A673 (cell line): ENCODE data around the gene TCF20. TPM values are rescaled to one million over a fixed set of nuclear protein-coding genes. Genes with fewer than 3 reads are reported as not detected.

Experiments used
- BruUV-seq: library from RNA; stranded (reverse); fragments of 400-500 nt; replicated peaks from 2 replicates; lab custom pipeline; 2021; lab: Mats Ljungman, UMichigan
- CTCF ChIA-PET: fragments of 300-600 bp; sonication (Branson Sonifier 250); formaldehyde crosslinking; loops from one replicate; lab custom pipeline; 2022; ENCODE audit warnings: antibody characterized with exemption; lab: Charles Lee
- POLR2A ChIA-PET: fragments of 300-600 bp; sonication (Branson Sonifier 250); formaldehyde crosslinking; loops from one replicate; lab custom pipeline; 2022; ENCODE audit warnings: antibody characterized with exemption; ENCODE audit not compliant: low non-redundant PET; lab: Charles Lee
- DNase-seq: peaks from one replicate; pipeline ENCODE4 v3.0.0-alpha.2; 2015; ENCODE audit warnings: low spot score
- H3K27ac ChIP-seq: fragments of 200-600 bp; sonication (generic); 2 replicates; pipeline ENCODE4 v1.5.1; 2016; ENCODE audit warnings: mixed run types, low read depth, mild to moderate bottlenecking, mixed read lengths, antibody characterized with exemption, low read length; ENCODE audit not compliant: poor library complexity, severe bottlenecking
- H3K27me3 ChIP-seq: fragments of 200-600 bp; sonication (generic); replicated peaks from 2 replicates; pipeline ENCODE4 v1.6.1; 2017; ENCODE audit warnings: mixed run types, low read depth, mild to moderate bottlenecking, mixed read lengths, antibody characterized with exemption, low read length; ENCODE audit not compliant: insufficient read depth, poor library complexity
- H3K36me3 ChIP-seq: fragments of 200-600 bp; sonication (generic); 2 replicates; pipeline ENCODE4 v1.6.1; 2016; ENCODE audit warnings: mixed run types, mild to moderate bottlenecking, mixed read lengths, antibody characterized with exemption, low read length; ENCODE audit not compliant: insufficient read depth, poor library complexity, severe bottlenecking
- H3K4me1 ChIP-seq: fragments of 200-600 bp; sonication (generic); 2 replicates; pipeline ENCODE4 v1.6.1; 2017; ENCODE audit warnings: mixed run types, mild to moderate bottlenecking, mixed read lengths, antibody characterized with exemption, low read length; ENCODE audit not compliant: insufficient read depth, poor library complexity, severe bottlenecking
- H3K4me3 ChIP-seq: fragments of 200-600 bp; sonication (generic); 2 replicates; pipeline ENCODE4 v1.5.1; 2016; ENCODE audit warnings: low read depth, mixed run types, mild to moderate bottlenecking, mixed read lengths, low read length; ENCODE audit not compliant: poor library complexity, severe bottlenecking
- H3K9me3 ChIP-seq: fragments of 200-600 bp; sonication (generic); 2 replicates; pipeline ENCODE4 v1.6.1; 2016; ENCODE audit warnings: mixed run types, low read depth, mild to moderate bottlenecking, mixed read lengths, antibody characterized with exemption, low read length; ENCODE audit not compliant: poor library complexity, severe bottlenecking
- EZH2 ChIP-seq: fragments of 200-600 bp; sonication (generic); IDR thresholded peaks from 2 replicates; pipeline ENCODE4 v1.6.1; 2017; ENCODE audit warnings: borderline replicate concordance, low read depth, mild to moderate bottlenecking, mixed read lengths, antibody characterized with exemption, low read length; ENCODE audit not compliant: poor library complexity, severe bottlenecking
- intact Hi-C: fragments of 100-400 bp; cut with micrococcal nuclease; formaldehyde crosslinking; loops from one replicate; pipeline ENCODE4 v1.10.0; 2022; ENCODE audit not compliant: unreplicated experiment
- total RNA-seq: library from RNA; stranded (reverse); gene quantifications from 2 replicates; pipeline ENCODE4 v1.2.3, GENCODE V29; 2021
- TF ChIP-seq, protein P1 (sequence below): fragments of 300-800, 200-600 bp; sonication (generic); conservative IDR thresholded peaks from 2 replicates; pipeline ENCODE4 v1.5.1; 2017; ENCODE audit warnings: low read depth, mild to moderate bottlenecking, antibody characterized with exemption, low read length, moderate library complexity, mixed read lengths

Gene TCF20
- total RNA-seq, 1 experiment from 2014 or later = 69.3 TPM

DNA sequence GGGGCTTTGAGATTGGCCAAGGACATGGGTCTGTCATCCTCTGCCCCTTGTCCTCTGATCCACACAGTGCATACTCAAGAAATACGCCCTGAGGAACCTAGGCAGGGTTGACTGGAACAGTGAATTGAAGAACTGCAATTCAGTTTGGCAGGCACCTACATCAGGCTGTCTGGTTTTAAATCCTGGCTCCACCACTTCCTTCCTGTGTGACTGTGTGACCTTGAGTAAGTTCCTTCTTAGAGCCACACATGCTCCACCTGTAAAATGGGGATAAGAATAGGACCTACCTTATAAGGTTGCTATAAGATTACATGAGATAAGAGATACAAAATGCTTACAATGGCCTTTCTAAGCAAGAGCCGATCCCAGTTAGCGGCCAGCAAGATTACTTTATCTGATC lies 15.8 kb upstream of the TCF20 start:
- no peak overlapping the region for H3K4me3 ChIP-seq
- H3K4me1 ChIP-seq = peaks cover 14% of the 10 kb centered on the region
- no TSS peak for BruUV-seq
- no peaks in the 10 kb centered on the region for H3K27me3 ChIP-seq
- H3K36me3 ChIP-seq = no peaks in the 10 kb centered on the region
- no peak for DNase-seq
- TF ChIP-seq EZH2 = no peak
- TF ChIP-seq, protein P1, sequence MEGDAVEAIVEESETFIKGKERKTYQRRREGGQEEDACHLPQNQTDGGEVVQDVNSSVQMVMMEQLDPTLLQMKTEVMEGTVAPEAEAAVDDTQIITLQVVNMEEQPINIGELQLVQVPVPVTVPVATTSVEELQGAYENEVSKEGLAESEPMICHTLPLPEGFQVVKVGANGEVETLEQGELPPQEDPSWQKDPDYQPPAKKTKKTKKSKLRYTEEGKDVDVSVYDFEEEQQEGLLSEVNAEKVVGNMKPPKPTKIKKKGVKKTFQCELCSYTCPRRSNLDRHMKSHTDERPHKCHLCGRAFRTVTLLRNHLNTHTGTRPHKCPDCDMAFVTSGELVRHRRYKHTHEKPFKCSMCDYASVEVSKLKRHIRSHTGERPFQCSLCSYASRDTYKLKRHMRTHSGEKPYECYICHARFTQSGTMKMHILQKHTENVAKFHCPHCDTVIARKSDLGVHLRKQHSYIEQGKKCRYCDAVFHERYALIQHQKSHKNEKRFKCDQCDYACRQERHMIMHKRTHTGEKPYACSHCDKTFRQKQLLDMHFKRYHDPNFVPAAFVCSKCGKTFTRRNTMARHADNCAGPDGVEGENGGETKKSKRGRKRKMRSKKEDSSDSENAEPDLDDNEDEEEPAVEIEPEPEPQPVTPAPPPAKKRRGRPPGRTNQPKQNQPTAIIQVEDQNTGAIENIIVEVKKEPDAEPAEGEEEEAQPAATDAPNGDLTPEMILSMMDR = no peak
- intact Hi-C loops = no loop called here
- no peaks in the 10 kb centered on the region for H3K9me3 ChIP-seq
- POLR2A ChIA-PET = no interaction called here
- CTCF ChIA-PET = no interaction called here
- no peak overlapping the region for H3K27ac ChIP-seq

DNA sequence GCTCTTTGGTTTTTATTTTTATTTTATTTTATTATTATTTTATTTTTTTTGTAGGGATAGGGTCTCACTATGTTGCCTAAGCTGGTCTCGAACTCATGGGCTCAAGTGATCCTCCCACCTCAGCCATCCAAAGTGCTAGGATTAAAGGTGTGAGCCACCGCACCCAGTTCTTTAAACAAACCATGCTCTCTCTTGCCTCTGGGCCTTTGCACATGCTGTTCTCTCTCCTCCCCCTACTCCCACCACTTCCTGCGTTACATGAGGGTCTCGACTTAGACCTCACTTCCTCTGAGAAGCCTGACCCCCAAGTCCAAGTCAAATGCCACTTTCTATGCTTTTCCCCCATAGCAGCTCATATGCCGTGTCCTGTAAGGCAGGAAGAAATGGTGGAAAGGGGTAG lies 15.2 kb upstream of the TCF20 start:
- no peak overlapping the region for H3K27ac ChIP-seq
- DNase-seq = no peak
- no TSS peak for BruUV-seq
- peaks cover 14% of the 10 kb centered on the region for H3K4me1 ChIP-seq
- ChIA-PET CTCF (no interaction called here), POLR2A (no interaction called here)
- no peaks in the 10 kb centered on the region for H3K36me3 ChIP-seq
- no peak overlapping the region for H3K4me3 ChIP-seq
- no peaks in the 10 kb centered on the region for H3K9me3 ChIP-seq
- H3K27me3 ChIP-seq = no peaks in the 10 kb centered on the region
- TF ChIP-seq, protein P1 = no peak
- no peak for TF ChIP-seq EZH2
- intact Hi-C loops = no loop called here

DNA sequence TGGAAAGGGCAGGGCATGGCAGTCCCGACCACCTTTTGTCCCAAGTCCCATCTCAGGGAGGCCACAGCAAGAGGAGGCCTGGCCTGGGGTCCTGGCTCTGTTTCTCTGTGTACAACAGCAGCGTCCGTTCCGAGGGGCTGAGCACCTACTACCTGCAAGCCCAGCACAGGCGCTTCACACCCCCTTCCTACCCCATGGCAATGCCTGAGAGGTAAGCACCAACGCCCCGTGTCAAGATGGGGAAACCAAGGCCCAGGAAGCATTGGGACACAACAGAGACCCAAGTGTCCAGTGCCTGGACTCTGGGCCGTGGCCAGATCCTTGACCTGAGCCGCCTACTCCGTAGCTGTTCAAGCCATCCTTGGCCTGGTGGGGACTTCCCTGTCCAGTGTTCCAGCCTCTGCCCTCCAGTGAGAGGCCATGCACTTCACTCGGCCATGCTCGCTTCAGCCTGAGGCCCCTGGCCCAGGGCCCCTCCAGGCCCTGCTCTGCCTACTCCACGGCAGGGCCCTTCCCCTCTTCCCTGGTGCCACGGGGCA lies 14.3 kb upstream of the TCF20 start:
- Histone ChIP-seq H3K27ac (no peak overlapping the region), H3K4me3 (no peak overlapping the region), H3K9me3 (no peaks in the 10 kb centered on the region), H3K36me3 (no peaks in the 10 kb centered on the region), H3K27me3 (no peaks in the 10 kb centered on the region), H3K4me1 (peaks cover 6% of the 10 kb centered on the region)
- TF ChIP-seq, protein P1 = no peak
- no peak for TF ChIP-seq EZH2
- POLR2A ChIA-PET = no interaction called here
- no peak for DNase-seq
- intact Hi-C loops = no loop called here
- no TSS peak for BruUV-seq
- CTCF ChIA-PET = no interaction called here
